ENCODE data around the gene BCAP29. TPM values are rescaled to one million over a fixed set of nuclear protein-coding genes. Genes with fewer than 3 reads are reported as not detected.

Gene BCAP29
- total RNA-seq, 2 experiments from 2014 or later, result 18.9 to 21.0 TPM

GRCh38 chr7:107661081-107661864 is 81.2 kb downstream of the BCAP29 start:
- peak; percentile 69 for DNase-seq
- Mint-ChIP-seq H3K4me1 (ENCODE audit: low read depth) (peaks cover 26% of the 10 kb centered on the region), H3K36me3 (ENCODE audit: low read depth) (no peaks in the 10 kb centered on the region), H3K27me3 (ENCODE audit: low read depth) (peaks cover 31% of the 10 kb centered on the region), H3K4me3 (peak overlapping the region; percentile 86), H3K27ac (no peak overlapping the region), H3K9me3 (no peaks in the 10 kb centered on the region)
- intact Hi-C loops (cut with micrococcal nuclease), result loop anchor here (1.0 kb wide), 1 partner anchor 198 kb away; no protein-coding TSS in a partner anchor
- CTCF ChIA-PET, result interaction anchor here (0.8 to 1.5 kb wide), 8 partner anchors 15 to 514 kb away, joined by 3 to 6 read pairs (median 3); partner anchors contain the start of gene BCAP29

GRCh38 chr7:107661865-107662379 is 81.9 kb downstream of the BCAP29 start:
- Mint-ChIP-seq H3K4me3 (peak overlapping the region; percentile 86), H3K36me3 (ENCODE audit: low read depth) (no peaks in the 10 kb centered on the region), H3K27ac (no peak overlapping the region), H3K4me1 (ENCODE audit: low read depth) (peaks cover 26% of the 10 kb centered on the region), H3K9me3 (no peaks in the 10 kb centered on the region), H3K27me3 (ENCODE audit: low read depth) (peaks cover 29% of the 10 kb centered on the region)
- CTCF ChIA-PET, result interaction anchor here (0.6 to 1.5 kb wide), 8 partner anchors 15 to 515 kb away, joined by 3 to 6 read pairs (median 3); partner anchors contain the start of gene BCAP29
- DNase-seq, result no peak
- intact Hi-C loops (cut with micrococcal nuclease), result loop anchor here (1.0 kb wide), 1 partner anchor 199 kb away; no protein-coding TSS in a partner anchor

- H3K9me3 Mint-ChIP-seq, result no peaks in the 10 kb centered on the region
- CTCF ChIA-PET, result no interaction called here
- no peak for DNase-seq
Observed at GRCh38 chr7:107663196-107663595, 83.2 kb downstream of the BCAP29 start.

GRCh38 chr7:107666790-107667189 is 86.7 kb downstream of the BCAP29 start:
- intact Hi-C loops (cut with micrococcal nuclease), result no loop called here
- Mint-ChIP-seq H3K36me3 (ENCODE audit: low read depth) (no peaks in the 10 kb centered on the region), H3K4me1 (ENCODE audit: low read depth) (peaks cover 6% of the 10 kb centered on the region), H3K4me3 (no peak overlapping the region), H3K27ac (no peak overlapping the region), H3K9me3 (no peaks in the 10 kb centered on the region), H3K27me3 (ENCODE audit: low read depth) (peaks cover 22% of the 10 kb centered on the region)
- DNase-seq, result no peak
- CTCF ChIA-PET, result no interaction called here

More at GRCh38 chr7:107663196-107663595, 83.2 kb downstream of the BCAP29 start:
- Mint-ChIP-seq H3K27ac (no peak overlapping the region), H3K27me3 (ENCODE audit: low read depth) (peaks cover 29% of the 10 kb centered on the region), H3K4me3 (no peak overlapping the region), H3K36me3 (ENCODE audit: low read depth) (no peaks in the 10 kb centered on the region), H3K4me1 (ENCODE audit: low read depth) (peaks cover 26% of the 10 kb centered on the region)
- intact Hi-C loops (cut with micrococcal nuclease), result no loop called here

GRCh38 chr7:107667341-107667740 is 87.3 kb downstream of the BCAP29 start:
- Mint-ChIP-seq H3K27ac (no peak overlapping the region), H3K4me3 (no peak overlapping the region), H3K27me3 (ENCODE audit: low read depth) (peaks cover 17% of the 10 kb centered on the region), H3K4me1 (ENCODE audit: low read depth) (peaks cover 6% of the 10 kb centered on the region), H3K36me3 (ENCODE audit: low read depth) (no peaks in the 10 kb centered on the region), H3K9me3 (no peaks in the 10 kb centered on the region)
- CTCF ChIA-PET, result no interaction called here
- DNase-seq, result no peak
- intact Hi-C loops (cut with micrococcal nuclease), result no loop called here

- peaks cover 6% of the 10 kb centered on the region for H3K4me1 Mint-ChIP-seq (ENCODE audit: low read depth)
- no peaks in the 10 kb centered on the region for H3K36me3 Mint-ChIP-seq (ENCODE audit: low read depth)
- DNase-seq, result no peak
- peaks cover 15% of the 10 kb centered on the region for H3K27me3 Mint-ChIP-seq (ENCODE audit: low read depth)
- H3K4me3 Mint-ChIP-seq, result no peak overlapping the region
- intact Hi-C loops (cut with micrococcal nuclease), result no loop called here
- no peaks in the 10 kb centered on the region for H3K9me3 Mint-ChIP-seq
- H3K27ac Mint-ChIP-seq, result no peak overlapping the region
- CTCF ChIA-PET, result no interaction called here
Observed at GRCh38 chr7:107668296-107668695, 88.2 kb downstream of the BCAP29 start.

Other genes starting within 250 kb of the BCAP29 start
- not detected for gene GPR22, start 110.2 kb upstream of the BCAP29 start, total RNA-seq
- 10 to 100 TPM; 52.0 to 62.8 TPM for gene COG5, start 16.3 kb upstream of the BCAP29 start, total RNA-seq
- gene DUS4L, start 16.3 kb upstream of the BCAP29 start, total RNA-seq, result 10 to 100 TPM; 10.8 to 12.3 TPM
- gene SLC26A4, start 80.6 kb downstream of the BCAP29 start, total RNA-seq, result 1 to 10 TPM in 1 of 2 experiments, under 1 TPM in 1; 0.74 to 1.3 TPM
- gene CBLL1, start 163.9 kb downstream of the BCAP29 start, total RNA-seq, result 10 to 100 TPM; 31.6 to 32.1 TPM
- not detected for gene SLC26A3, start 223.0 kb downstream of the BCAP29 start, total RNA-seq